Sigmoid colon (tissue), 7 donors: ENCODE results near the gene SEC24D. TPM values are rescaled to one million over a fixed set of nuclear protein-coding genes. Genes with fewer than 3 reads are reported as not detected.

ENCODE experiments used
- DNase-seq: peaks from one replicate; pipeline ENCODE4 v3.0.0-alpha.2; 2019
- H3K27ac ChIP-seq, 4 donors: fragments of 200-600 bp; sonication (generic); one replicate each; pipeline ENCODE4 v1.5.1; 2016 to 2019; ENCODE audit warnings: mild to moderate bottlenecking in 1 of 4
- H3K27me3 ChIP-seq, 3 donors: fragments of 200-600 bp; sonication (generic); one replicate each; pipeline ENCODE4 v1.5.1; 2019; ENCODE audit warnings: mild to moderate bottlenecking in 1 of 3
- H3K36me3 ChIP-seq, 4 donors: fragments of 200-600 bp; sonication (generic); one replicate each; pipeline ENCODE4 v1.5.1; 2016 to 2019
- H3K4me1 ChIP-seq, 4 donors: fragments of 200-600 bp; sonication (generic); one replicate each; pipeline ENCODE4 v1.5.1; 2017 to 2019
- H3K4me3 ChIP-seq, 4 donors: fragments of 200-600 bp; sonication (generic); one replicate each; pipeline ENCODE4 v1.5.1; 2017 to 2019; ENCODE audit warnings: mild to moderate bottlenecking in 2 of 4, moderate library complexity in 1 of 4
- H3K9me3 ChIP-seq, 4 donors: fragments of 200-600 bp in 3 of 4; sonication (generic) in 3 of 4; one replicate each; pipeline versions ENCODE4 v1.5.1 to v1.6.1; 2013 to 2019
- CTCF ChIP-seq, 4 experiments: fragments of 450-650 bp in 3 of 4; fragments of 200-600 bp in 1 of 4; IDR thresholded peaks; one replicate each; pipeline ENCODE4 v1.5.1; 2016 to 2019; ENCODE audit warnings: antibody characterized with exemption in 4 of 4, mild to moderate bottlenecking in 3 of 4, moderate library complexity in 2 of 4
- EP300 ChIP-seq, 4 donors: sonication (generic); formaldehyde crosslinking; IDR thresholded peaks; one replicate each; pipeline ENCODE4 v1.6.1; 2017; ENCODE audit warnings: antibody characterized with exemption in 4 of 4
- POLR2A ChIP-seq, 2 donors: fragments of 450-650 bp; IDR thresholded peaks; one replicate each; pipeline ENCODE4 v1.6.1; 2016; ENCODE audit warnings: antibody characterized with exemption in 2 of 2, mild to moderate bottlenecking in 2 of 2, moderate library complexity in 2 of 2
- POLR2AphosphoS5 ChIP-seq, 4 donors: sonication (generic); formaldehyde crosslinking; IDR thresholded peaks; one replicate each; pipeline ENCODE4 v1.6.1; 2017; ENCODE audit warnings: antibody characterized with exemption in 4 of 4
- WGBS, 2 donors: extraction: QIAGEN DNeasy Blood & Tissue Kit; methylation state at CpG; one replicate each; pipeline ENCODE4 v1.1.7; 2013; 5-methylcytosine and 5-hydroxymethylcytosine counted together
- intact Hi-C: fragments of 100-400 bp; cut with DNase I; formaldehyde crosslinking; loops from one replicate; pipeline ENCODE4 v1.15.1; 2023
- polyA plus RNA-seq, 3 donors: library from polyadenylated mRNA; stranded (reverse); fragments of 200-250 nt; gene quantifications; one replicate each; pipeline ENCODE4 v1.2.3, GENCODE V29; 2013
- total RNA-seq, 4 donors: library from RNA; depleted of rRNA; stranded (reverse); fragments of >200 nt; gene quantifications; one replicate each; pipeline ENCODE4 v1.1.0, GENCODE V29; 2016
- donor health status: healthy with polysubstance abuse.
- donor health status: Bipolar disorder and iron deficiency.
- donor health status: healthy.

SEC24D gene
- total and polyA plus RNA-seq, 7 donors = 18.6 to 42.4 (median 27.6) TPM

DNA sequence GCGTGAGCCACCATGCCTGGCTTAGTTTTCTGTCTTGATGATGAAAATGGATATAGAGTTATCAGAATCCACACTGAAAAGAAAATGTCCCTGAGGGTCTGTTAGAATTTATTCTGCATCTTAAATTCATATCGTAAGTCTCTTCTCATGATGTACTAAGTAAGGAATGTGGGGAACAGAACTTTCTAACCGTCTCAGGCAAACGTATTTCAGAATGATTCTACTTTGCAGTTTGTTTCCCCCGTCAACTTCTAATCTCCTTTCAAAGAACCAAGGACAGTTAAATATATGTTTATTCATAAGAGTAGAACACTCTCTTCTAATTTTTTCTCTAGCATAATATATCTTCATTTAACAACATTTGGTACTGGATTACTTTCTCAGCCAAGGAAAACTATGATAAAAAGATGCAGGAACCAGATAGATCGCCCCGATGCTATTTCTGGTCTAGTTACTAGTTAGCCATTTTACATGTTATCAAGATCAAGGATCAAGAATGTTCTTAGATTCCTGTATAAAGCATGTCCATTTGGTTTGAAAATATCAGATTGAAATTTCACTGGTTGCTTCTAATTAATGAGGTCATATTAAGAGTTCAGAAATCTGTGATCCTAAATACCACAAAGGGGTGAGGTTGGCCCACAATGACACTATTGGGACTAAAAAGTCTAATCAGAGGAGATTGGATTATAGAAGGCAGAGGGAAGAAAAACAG is 101.3 kb downstream of the SEC24D start:
- H3K4me1 ChIP-seq = peaks cover 0 to 36% (median 17%) of the 10 kb centered on the region in 4 donors
- no peaks in the 10 kb centered on the region for H3K9me3 ChIP-seq
- intact Hi-C loops = no loop called here
- no peaks in the 10 kb centered on the region for H3K27me3 ChIP-seq
- peak overlapping the region in 2 of 4 donors; percentile 40 to 41 for H3K27ac ChIP-seq
- H3K36me3 ChIP-seq = peaks cover 0 to 62% (median 13%) of the 10 kb centered on the region in 4 donors
- DNase-seq = no peak
- no peak for TF ChIP-seq EP300 (IDR thresholded peaks at IDR 0.05)
- TF ChIP-seq POLR2AphosphoS5 (IDR thresholded peaks at IDR 0.05) = no peak
- TF ChIP-seq CTCF (IDR thresholded peaks at IDR 0.05) = no peak
- no peak for TF ChIP-seq POLR2A (IDR thresholded peaks at IDR 0.05)
- 89 to 95% methylated on average over 7 of the region's 7 CpGs for WGBS, 2 donors
- no peak overlapping the region for H3K4me3 ChIP-seq

DNA sequence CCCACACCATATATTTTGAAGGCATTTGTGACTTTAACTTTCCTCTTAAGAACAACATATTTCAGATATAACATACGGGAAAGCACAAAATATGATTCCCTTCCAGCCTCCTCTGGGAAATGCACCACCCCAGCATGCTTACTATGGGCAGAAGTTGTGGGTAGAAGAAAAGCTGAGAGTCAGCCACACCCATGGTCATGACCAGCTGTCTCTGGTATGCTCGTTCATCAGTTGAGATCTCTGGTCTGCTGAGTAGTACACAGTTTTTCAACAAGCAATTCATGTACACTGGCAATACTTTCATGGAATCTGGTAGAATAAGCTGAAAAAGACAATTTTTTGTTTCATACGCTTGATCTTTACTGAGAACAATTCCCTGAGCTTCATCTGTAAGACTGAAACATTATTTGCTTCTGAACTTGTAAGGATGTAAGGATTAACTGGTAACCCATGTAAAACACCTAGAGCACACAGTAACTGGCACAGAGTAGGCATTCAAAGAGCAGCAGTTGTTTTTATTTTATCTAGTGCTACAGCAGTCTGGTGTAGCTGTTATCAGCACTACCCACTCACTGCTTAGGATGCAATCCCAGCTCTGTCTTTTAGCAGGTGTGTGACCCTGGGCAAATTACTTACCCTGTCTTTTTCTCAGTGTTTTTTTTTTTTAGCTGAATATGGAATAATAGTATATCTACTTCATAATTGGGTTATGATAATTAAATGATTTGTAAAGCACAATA is 103.2 kb downstream of the SEC24D start:
- intact Hi-C loops = no loop called here

GRCh38 chr4:118730683-118731082 is 105.2 kb downstream of the SEC24D start:
- intact Hi-C loops = no loop called here
- DNase-seq = no peak
- no peak overlapping the region for H3K27ac ChIP-seq
- no peak for TF ChIP-seq EP300 (IDR thresholded peaks at IDR 0.05)
- no peak for TF ChIP-seq POLR2AphosphoS5 (IDR thresholded peaks at IDR 0.05)
- TF ChIP-seq CTCF (IDR thresholded peaks at IDR 0.05) = no peak
- no peak for TF ChIP-seq POLR2A (IDR thresholded peaks at IDR 0.05)
- H3K36me3 ChIP-seq = peaks cover 0 to 71% (median 34%) of the 10 kb centered on the region in 4 donors
- H3K27me3 ChIP-seq = no peaks in the 10 kb centered on the region
- H3K4me1 ChIP-seq = no peaks in the 10 kb centered on the region
- no peaks in the 10 kb centered on the region for H3K9me3 ChIP-seq
- no peak overlapping the region for H3K4me3 ChIP-seq

More for the DNA sequence above, 103.2 kb downstream of the SEC24D start:
- TF ChIP-seq CTCF (IDR thresholded peaks at IDR 0.05) (no peak), POLR2A (IDR thresholded peaks at IDR 0.05) (no peak), POLR2AphosphoS5 (IDR thresholded peaks at IDR 0.05) (no peak), EP300 (IDR thresholded peaks at IDR 0.05) (no peak)
- Histone ChIP-seq H3K27ac (no peak overlapping the region), H3K9me3 (no peaks in the 10 kb centered on the region), H3K36me3 (peaks cover 0 to 66% (median 17%) of the 10 kb centered on the region in 4 donors), H3K4me1 (peaks cover 0 to 17% (median 3%) of the 10 kb centered on the region in 4 donors), H3K4me3 (no peak overlapping the region), H3K27me3 (no peaks in the 10 kb centered on the region)
- DNase-seq = no peak
- WGBS, 2 donors = 82 to 87% methylated on average over 3 of the region's 3 CpGs

DNA sequence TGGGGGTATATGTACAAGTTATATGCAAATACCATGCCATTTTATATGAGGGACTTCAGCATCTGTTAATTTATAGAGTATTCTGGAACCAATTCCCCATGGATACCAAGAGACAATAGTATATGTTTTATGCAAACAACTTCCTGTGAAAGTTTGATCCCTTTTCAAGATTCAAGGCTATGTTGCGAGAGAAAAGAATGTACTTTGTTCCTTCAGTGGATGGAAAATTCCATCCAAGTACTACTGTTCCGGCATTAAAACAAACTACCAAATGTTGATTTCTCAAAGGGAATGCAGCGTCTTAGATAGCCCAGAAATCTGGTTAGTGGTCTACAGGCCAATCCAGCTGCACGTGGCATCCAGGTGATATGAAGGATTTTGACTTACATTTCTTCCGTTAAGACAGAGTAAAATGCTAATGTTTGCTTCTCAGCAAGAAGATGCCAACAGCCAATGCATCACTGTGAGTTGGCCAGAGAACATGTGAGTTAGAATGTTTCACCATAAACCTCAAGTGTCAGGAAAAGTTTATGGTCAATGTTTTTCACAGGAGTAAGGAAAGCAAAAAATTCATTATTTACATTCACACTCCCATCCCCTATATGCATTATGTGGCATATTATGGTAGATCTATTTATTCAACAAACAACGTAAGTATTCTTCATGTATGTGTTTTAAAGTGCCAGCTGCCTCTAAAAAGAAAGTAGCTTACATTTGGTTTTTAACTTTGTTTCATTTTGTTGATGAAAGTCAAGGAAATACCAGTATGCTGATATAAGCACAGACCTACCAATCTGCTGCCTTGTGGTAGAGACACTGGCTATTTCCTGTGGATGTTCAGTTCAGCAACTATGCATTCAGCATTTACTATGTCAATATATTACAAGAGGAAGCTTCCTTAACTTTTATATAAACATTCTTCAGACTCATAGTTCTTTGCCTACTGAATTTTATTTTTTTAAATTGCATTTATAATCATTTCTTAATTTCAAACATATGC is 106.3 kb downstream of the SEC24D start:
- no peaks in the 10 kb centered on the region for H3K27me3 ChIP-seq
- peaks cover 0 to 82% (median 44%) of the 10 kb centered on the region in 4 donors for H3K36me3 ChIP-seq
- intact Hi-C loops = no loop called here
- no peaks in the 10 kb centered on the region for H3K9me3 ChIP-seq
- no peak overlapping the region for H3K27ac ChIP-seq
- TF ChIP-seq EP300 (IDR thresholded peaks at IDR 0.05) = no peak
- TF ChIP-seq POLR2A (IDR thresholded peaks at IDR 0.05) = no peak
- no peak for TF ChIP-seq POLR2AphosphoS5 (IDR thresholded peaks at IDR 0.05)
- TF ChIP-seq CTCF (IDR thresholded peaks at IDR 0.05) = no peak
- 91 to 94% methylated on average over 6 of the region's 6 CpGs for WGBS, 2 donors
- no peak overlapping the region for H3K4me3 ChIP-seq
- H3K4me1 ChIP-seq = no peaks in the 10 kb centered on the region
- DNase-seq = no peak
